NAMALWA (cell line): Measurements from ENCODE around the gene AKAP6.

Experiments used
- DNase-seq: peaks from one replicate; pipeline ENCODE4 v3.0.0-alpha.2; 2015; ENCODE audit warnings: low spot score

The AKAP6 gene

DNA sequence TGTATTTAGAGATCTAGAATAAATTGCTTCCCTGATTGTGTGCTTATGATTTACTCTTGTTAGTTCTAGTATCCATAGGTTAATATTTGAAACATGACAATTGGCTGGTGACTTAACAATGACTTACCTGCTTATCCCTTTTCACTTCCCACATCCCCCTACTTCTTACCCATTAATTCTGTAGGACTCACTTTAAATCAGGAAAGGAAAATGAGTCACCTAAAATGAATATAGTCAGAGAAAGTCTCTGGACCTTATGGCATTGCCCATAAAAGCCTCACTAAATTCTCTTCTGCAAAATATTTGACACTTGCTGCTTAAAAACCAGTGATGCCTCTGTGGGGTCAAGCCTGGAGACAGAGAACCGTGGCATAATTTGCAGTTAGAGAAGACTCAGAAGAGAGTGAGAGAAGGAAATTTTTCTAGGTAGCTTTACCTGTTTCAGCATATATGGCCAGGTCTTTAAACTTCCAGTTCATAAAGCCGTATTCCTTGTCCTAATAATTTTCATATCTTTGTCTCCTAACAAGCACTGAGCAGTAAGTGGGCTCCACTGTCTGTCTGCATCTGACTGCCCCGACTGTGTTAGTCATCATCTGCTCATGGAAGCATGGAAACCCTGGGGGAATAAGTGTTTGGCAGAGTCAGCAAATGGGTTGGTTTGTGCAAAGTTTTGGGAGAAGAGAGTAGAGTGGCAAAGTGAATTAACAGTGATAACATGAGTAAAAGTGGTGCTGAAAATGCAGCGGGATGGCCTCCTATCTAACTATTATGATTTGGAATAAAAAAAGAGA is 294.4 kb downstream of the AKAP6 start:
- no peak for DNase-seq

DNA sequence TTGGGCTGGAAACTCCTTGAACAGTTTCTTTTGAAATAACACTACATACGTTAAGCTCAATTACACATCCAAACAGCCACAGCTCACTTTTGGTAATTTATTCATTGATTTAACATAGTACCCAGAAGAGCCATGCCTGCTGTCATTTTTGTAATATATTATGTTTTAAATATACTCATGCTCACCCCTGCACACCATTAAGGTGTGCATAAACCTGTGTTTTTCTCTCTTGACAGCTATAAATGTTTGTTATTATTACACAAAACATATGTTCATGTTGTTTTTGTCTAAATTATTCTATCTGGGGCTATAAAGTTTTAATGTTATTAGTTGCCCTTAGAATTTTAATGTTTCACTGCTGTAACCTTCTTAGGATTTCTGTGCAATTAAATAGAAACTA is 296.1 kb downstream of the AKAP6 start:
- DNase-seq: no peak

DNA sequence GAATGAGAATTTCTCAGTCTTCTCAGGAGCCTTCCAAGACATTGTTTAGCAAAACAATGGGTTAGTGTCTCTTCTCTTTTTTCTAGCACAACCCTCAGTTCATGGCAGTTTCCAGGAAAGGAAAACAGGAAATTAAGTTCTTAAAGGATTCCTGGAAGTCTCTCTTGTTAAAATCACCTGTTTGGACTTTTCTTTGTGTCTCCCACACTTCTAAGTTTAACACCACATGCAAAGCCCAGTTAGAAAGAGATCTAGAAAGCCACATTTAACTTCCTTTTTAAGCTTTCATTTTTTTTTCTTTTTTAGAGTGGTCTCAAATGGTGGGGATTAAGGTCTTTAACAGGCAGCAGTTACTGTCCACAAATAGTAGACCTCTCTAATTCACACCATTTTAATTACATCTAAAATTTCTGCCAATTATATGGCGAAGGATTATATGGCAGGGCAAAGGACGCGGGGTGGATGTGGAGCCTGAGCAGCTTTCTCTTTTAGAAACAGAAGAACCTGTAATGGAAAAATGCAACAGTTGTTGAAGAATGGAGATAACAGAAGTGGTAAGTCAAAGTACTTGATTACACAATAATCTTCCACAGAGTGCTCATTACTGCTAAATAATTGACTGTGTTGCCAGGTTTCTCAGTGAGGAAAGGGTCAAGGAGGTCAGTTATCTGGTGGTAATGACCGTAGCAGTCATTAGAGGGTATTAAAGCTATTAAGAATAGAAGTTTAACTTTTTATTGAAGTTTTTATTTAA is 298.6 kb downstream of the AKAP6 start:
- DNase-seq: no peak

DNA sequence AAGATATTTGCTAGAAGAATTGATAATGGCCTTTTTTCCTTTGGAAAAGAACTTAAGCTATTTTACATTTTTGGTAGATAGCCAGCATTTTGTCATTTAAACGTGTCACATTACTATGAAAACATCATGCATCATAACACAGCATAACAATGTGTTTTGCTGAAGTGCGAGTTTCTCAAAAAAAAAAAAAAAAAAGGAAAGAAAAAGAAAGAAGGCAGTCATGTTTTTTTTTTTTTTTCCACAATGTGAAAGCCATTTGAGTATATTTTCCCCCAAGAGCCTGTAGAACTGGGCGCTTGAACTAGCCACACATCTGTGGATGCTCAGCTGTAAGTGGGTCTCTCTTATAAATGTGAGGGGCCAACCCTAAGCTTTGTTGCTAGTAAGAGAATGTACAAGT is 300.1 kb downstream of the AKAP6 start:
- DNase-seq: no peak

DNA sequence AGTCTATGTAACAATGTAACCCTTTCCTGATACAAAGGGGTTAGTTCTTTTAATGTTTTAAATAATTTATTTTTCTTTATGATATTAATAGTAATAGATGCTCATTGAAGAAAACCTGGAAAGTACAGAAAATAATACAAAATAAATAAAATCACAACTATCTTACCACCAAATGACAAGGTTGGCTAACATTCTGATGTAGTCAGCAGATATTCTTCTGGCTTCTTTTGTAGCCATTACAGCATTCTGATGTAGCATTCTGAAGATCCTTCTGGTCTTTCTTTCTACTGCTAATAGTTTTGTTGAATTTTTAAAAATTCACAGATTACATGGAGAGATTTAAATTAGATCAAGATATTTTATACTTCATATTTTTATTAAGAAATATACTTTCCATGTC is 301.6 kb downstream of the AKAP6 start:
- no peak for DNase-seq

DNA sequence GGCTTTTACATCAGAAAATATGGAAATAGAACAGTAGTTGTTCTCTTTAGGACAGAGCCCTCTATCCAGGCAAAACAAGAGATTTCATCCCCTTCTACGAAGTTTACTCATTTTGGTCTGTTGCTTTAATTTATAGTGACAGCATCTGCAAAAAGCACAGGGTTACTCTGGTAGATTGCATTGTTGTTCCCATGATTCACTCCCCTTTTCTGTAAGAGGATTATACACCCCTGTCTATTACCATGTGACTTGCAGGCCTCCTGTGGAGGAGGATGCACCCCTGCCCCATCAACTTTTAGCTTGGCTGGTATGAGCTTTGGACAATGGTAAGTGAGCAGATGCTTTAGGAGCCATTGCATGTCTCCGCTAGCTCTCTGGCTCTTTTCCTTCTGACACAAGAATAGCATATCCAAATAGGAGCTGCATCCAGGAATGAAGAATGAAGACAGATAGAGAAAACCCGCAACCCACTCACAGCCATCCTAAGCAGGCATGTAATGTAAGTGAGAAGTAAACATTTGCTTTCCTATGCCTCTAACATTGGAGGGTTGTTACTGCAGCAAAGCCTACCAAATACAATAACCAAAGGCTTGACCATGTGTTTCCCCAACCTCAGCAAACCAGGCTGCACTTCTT is 304.2 kb downstream of the AKAP6 start:
- no peak for DNase-seq

DNA sequence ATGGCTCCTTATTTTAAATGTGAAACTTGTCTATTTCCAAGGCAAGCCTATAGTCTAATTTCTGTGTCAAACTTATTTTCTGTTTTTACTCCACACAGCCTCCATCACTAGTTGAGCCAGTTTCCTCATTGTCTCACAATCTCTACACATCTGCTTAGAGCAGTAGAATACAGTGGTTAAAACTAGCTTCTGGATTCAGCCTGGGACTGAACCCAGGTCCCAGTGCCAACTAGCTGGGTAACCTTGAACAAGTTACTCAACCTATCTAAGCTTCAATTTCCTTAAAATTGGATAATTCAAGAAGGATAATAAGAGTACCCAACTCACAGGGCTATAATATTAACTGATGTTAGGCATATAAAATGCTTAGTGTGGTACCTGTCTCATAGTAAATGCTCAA is 304.8 kb downstream of the AKAP6 start:
- DNase-seq: no peak

DNA sequence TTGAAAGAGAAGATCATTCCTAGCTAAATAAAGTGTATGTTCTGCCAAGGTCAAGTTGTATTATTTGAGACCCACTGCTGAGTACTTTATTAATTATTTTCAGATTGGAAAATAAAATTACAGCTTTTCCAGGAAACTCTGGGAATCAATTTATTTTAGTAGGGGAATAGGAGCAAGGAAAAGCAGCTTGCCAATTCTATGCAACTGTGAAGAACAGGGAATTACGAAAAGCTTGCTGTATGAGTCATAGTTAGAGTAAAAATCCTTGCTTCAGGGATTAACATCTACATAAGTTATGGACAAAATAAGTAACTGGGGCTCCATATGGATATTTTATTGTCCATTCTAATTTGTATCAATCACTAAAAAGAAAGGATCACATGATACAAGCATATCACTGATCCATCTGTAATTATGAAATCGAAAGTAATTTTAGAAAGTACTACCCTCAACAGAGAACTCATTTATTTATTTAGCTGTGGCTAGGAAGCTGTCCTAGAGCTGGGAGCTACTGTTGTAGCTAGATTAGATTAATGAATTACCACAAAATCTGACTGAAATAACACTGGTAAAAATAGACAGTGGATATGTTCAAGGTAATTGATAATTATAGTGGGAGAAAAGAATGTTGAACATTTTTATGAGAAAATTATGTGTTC is 306.1 kb downstream of the AKAP6 start:
- no peak for DNase-seq

DNA sequence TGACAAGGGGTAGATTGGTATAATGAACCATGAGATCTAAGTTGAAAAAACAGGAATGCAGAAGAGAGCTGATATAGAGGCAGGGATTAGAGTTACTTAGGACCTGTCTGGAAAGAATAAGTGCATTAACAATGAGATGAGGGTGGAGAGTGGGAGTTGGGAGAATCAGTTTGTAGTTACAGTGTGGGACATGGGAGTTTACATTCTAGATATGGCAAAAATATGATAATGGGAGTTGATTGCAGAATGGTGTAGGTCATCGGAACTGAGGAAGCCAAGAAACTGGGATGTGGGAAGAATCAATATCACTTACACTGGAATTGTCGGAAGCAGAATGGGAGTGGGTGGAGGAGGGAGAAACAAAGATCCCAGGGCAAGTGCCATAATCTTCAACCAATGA is 308.5 kb downstream of the AKAP6 start:
- no peak for DNase-seq

DNA sequence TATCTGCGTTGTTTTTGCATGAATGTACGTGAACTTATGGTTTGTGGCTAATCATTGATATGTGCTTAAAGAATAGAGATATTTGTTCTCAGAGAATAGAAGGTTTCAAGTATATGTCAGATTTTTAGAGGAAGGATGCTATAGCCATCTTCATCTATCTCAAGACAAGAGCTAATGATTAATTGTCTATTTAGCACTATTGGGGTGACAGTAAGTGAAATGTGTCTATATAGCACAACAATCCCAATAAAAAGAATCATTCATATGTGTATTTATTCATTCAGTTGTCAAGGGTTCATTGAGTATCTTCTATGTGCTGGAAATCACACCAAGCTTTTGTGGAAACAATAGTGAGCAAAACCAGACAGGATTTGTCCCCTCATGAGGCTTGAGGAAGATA is 310.1 kb downstream of the AKAP6 start:
- no peak for DNase-seq

DNA sequence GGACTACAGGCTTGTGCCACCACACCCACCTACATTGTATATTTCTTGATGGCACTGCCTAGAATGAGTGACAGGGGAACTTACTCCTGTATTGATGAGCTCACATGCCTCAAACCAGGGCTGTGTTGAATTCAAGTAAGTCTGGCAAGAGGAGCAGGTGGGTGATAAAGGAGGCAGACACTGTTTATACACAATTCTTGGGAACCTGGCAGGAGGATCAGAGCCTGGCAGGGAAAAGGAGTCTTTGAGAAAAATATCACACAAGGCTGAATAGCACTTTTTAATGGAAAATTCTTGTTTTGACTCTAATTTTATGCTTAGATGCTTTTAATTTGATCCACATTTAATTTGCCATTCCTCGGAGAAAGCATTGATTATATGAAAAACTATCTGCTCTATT is 316.5 kb downstream of the AKAP6 start:
- no peak for DNase-seq

DNA sequence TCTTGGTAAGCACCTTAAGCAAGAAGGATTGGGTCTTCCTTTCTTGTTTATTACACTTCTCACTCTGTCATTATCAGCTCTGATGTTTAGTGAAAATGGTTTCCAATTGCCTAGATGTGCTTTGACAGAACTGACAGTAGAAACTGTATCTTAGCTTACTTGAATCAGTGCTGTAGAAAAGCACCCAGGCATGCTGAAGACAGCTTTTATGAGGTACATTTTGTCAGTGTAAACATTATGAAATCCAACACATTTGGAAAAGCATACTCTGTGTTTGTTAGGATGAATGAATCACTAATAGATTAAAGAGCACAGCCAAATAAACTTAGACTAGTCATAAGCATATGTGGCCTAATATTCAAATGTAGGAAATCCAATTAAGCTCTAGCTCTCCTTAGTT is 319.3 kb downstream of the AKAP6 start:
- DNase-seq: no peak

DNA sequence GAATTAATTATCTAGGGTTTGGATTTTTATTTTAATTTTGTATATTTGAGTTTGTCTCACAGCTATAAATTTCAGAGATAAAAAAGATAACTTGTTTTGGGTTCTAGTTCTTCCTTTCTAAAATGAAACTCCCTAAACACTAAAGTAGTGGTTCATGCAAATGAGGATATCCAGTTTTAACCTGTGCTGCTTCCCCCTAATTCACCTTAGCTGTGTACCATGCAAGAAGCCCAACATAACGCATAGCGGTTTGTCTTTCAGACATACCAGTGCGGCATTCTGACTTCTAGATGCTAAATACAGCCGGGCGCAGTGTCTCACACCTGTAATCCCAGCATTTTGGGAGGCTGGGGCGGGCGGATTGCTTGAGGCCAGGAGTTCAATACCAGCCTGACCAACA is 320.9 kb downstream of the AKAP6 start:
- no peak for DNase-seq

DNA sequence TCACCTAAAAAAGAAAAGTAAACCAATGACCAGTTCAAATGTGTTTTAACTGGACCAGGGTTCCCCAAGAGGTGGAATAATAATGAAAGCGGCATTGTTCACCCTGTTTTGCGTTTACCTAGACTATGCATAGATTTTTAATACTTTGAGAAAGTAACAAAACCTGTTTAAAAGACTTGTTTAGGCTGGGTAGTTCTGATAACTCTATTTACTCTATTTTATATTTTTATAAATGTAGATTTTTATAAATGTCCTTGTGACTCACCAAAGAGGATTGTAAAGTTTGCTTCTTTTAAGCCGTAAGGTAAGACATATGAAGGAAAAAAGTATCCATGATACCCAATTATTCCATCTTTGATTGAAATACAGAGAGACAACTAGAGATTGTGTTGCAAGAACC is 321.6 kb downstream of the AKAP6 start:
- no peak for DNase-seq

DNA sequence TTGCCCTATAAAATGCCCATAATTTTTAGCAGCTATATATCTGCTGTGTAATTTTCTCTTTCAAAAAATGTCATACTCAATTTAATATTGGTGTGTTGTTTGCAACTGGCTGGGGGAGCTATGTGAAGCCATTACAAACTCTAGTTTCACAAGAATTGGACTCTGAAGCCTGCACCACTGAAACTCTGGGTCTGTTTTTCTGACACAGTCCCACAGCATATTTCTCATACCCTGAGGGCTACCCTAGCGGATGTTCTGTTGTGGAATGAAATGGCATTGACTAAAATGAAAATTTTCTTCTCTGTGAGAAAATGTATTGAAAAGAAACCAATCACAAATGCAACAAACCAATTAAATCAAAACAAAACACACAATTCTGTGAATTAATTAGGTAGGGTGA is 325.0 kb downstream of the AKAP6 start:
- no peak for DNase-seq

DNA sequence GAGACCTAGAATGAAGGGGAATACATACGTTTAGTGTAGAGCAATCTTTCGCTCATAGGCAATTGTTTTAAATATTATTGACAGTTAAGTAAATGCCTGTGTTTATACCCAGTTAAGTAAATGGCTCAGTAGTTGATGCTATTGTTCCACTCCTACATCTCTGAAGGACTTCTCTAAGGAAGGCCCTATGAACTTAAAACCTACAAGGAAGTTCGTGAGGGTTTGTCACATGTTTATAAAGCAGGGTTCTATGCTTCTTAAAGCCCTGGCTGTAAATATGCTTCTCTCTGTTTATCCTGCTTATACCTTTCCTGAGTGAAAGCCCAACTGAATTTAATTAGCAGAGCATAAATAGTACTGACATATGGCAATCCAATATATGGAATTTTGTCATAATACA is 327.5 kb downstream of the AKAP6 start:
- no peak for DNase-seq

DNA sequence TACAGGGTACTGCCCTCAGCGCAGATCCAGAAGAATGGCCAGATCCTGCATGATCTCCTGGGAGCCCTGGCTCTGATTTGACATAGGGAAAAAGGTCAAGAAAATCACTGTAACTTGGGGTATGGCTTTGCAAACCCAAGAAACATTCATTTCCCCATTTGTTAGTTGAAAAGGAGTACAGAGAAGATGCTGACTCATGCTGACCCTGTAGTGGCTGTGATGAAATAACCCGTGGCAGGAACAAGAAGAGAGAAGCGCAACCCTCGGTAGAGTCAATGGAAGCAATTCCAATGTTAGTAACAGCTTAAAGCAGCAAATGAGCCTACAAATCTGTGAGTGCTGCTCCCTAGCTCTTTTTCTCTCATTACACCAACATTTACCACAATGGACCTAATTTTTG is 328.0 kb downstream of the AKAP6 start:
- no peak for DNase-seq

DNA sequence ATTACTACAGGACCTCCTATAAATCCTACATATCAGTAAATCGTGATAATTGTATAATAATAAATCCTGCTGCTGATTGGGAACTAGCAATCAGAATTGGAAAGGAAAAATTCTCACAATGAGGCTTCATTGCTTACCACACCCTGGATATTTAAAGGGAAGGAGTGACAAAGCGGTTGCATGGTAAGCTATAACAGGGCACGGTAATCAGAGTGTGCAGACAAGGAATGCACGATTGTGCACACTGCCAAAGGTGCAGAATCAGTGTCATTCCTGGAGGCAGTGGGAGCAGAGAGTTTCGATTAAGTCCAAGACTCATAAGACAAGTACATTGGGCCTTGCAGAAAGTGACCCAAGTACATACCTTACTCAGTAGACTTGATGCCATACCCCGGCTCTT is 332.1 kb downstream of the AKAP6 start:
- no peak for DNase-seq

DNA sequence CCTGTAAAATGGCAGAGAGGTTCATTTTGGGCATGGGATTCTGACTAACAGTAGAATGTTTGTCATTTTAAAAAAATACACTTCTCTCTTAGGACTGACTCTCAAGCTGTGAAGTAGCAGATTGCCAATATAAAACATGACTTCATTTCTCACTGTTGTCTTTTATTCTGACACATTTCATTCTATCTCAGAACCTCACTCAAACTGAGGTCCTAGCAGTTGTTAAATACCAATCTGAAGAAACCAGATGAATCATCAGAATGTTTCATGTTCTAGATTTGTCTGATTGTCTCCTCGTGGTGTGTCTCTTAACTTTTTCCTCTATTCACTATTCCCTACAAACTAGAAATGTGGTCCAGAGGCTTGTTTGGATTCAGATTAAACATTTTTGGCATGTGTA is 333.1 kb downstream of the AKAP6 start:
- no peak for DNase-seq

DNA sequence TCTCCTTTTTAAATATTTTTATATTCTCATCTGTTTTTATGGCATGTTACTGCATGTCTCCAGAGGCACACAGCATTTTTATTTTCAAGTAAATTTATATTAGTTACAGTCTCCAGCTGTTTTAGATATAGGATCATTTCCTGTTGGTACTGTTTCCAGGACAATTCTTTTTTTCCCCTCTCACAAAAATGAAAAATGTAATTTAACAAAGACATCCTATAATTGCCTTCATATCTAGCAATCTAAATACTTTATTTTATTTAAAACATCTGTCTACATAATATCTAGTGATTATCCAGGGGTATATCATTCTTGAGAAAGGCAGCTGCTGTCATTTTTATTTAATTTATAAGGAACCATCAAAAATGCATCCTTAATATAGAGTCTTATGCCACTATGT is 337.2 kb downstream of the AKAP6 start:
- DNase-seq: no peak

DNA sequence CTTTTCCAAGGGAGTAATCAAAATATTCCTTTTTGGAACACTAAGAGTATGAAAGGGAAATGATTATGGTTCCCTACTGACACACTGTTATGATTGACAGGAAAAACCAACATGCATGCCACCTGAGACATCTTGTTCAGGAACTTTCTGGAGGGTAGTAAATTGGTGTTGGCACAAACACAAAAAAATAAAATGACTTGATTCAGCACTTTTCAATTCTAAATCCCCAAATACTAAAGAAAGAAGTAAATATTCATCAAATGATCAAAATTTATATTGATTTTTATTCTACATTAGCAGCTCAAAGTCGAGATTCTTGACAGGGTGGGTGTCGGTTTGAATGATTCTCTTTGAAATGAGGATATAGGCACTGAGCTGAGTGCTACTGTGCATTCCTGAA is 338.2 kb downstream of the AKAP6 start:
- no peak for DNase-seq

DNA sequence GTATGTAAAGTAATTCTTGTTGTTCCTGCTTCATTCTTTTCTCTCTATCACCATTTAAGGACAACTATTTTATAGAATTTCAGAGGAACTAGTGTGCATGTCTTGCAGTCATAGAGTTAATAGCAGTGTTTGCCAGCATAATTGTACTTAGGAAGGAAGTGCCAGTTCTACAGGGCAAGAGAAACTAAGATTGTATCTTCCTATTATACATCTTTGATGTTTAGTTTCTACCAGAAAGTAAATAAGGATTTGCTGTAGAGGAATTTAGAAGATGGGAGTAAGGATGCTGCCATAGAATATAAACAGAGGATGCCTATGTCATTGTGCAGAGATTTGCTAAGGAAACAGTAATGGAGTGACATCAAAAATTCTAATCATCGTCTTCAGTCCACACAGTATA is 338.7 kb downstream of the AKAP6 start:
- no peak for DNase-seq

DNA sequence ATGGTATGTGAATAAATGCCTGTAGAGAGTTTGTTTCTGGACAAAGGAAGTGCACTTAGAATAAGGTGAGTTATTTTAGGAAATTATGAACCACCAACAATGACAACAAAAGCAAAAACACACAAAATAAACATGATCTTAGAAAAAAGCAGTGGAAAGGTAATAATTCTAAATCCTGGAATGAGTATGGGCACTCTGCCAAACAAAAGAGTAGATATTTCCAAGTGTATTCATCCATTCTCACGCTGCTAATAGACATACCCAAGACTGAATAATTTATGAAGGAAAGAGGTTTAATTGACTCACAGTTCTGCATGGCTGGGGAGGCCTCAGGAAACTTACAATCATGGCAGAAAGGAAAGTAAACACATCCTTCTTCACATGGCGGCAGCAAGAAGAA is 340.3 kb downstream of the AKAP6 start:
- no peak for DNase-seq
